ENCODE data around the gene ZNF185. TPM values are rescaled to one million over a fixed set of nuclear protein-coding genes. Genes with fewer than 3 reads are reported as not detected.
A peak's percentile ranks its signal among the peaks of the same experiment; 100 is the strongest.
"Not testable (repeated sequence)": the region's sequence is repeated elsewhere in the genome, so short reads cannot be mapped to it uniquely, and the experiment has no call there.

ZNF185 gene
- total and polyA plus RNA-seq, 4 donors = 3.7 to 8.9 (median 7.5) TPM

DNA sequence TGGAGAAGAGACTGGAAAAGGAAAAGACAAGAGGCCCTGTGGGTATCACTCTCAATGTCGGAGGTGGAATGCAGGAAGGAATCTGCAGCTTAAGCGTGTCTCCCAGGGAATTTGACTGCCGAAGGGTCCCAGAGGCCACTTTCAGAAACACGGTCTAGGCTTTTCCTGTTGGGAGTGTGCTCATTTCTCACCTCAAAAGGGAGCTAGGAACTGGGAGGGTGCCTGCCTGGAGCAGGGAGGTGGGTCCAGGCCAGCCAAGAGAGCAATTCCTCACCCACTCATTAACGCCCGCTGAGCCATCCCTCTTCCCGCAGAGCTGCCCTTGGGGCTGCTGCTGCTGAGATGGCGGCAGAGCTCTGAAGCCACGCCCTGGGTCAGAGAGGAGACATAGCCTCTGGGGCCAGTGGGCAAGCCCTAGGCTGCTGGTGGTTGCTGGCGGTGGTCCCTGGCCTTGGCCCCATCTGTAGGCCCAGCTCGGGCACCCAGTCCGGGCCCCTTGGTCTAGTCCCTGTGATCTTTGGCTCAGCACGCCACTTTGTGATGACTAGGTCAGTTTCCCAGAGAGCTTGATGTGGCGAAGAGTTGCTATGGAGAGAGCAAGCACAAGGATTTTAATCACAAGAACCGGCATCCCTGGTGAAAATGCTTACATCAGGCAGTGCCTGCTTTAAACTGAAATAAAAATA lies 4.1 kb downstream of the ZNF185 start:
- no peak overlapping the region for H3K27ac ChIP-seq (ENCODE audit: low read depth, low read length)
- H3K4me1 ChIP-seq (ENCODE audit: control insufficient read depth, insufficient read depth, low read length) = peaks cover 38% of the 10 kb centered on the region
- 48% methylated on average over 9 of the region's 15 CpGs for WGBS (ENCODE audit: insufficient coverage)
- DNase-seq (ENCODE audit: low read depth in 4 of 6, low spot score in 6 of 6) = peak in 1 of 6 donors; percentile 2
- no peaks in the 10 kb centered on the region for H3K36me3 ChIP-seq (ENCODE audit: control insufficient read depth, insufficient read depth, low read length)
- H3K27me3 ChIP-seq (ENCODE audit: control insufficient read depth, insufficient read depth, low read length) = peaks cover 6% of the 10 kb centered on the region
- no peak overlapping the region for H3K4me3 ChIP-seq (ENCODE audit: low read depth, low read length)
- no peaks in the 10 kb centered on the region for H3K9me3 ChIP-seq (ENCODE audit: control insufficient read depth, insufficient read depth, low read length)

- H3K27me3 ChIP-seq (ENCODE audit: control insufficient read depth, insufficient read depth, low read length) = peaks cover 6% of the 10 kb centered on the region
- no peak for DNase-seq (ENCODE audit: low read depth in 4 of 6, low spot score in 6 of 6)
- H3K27ac ChIP-seq (ENCODE audit: low read depth, low read length) = no peak overlapping the region
- no peak overlapping the region for H3K4me3 ChIP-seq (ENCODE audit: low read depth, low read length)
- peaks cover 42% of the 10 kb centered on the region for H3K4me1 ChIP-seq (ENCODE audit: control insufficient read depth, insufficient read depth, low read length)
- H3K36me3 ChIP-seq (ENCODE audit: control insufficient read depth, insufficient read depth, low read length) = no peaks in the 10 kb centered on the region
- 97% methylated on average over 3 of the region's 4 CpGs for WGBS (ENCODE audit: insufficient coverage)
- H3K9me3 ChIP-seq (ENCODE audit: control insufficient read depth, insufficient read depth, low read length) = no peaks in the 10 kb centered on the region
These were observed 4.6 kb downstream of the ZNF185 start for GRCh38 chrX:152902502-152902820.

DNA sequence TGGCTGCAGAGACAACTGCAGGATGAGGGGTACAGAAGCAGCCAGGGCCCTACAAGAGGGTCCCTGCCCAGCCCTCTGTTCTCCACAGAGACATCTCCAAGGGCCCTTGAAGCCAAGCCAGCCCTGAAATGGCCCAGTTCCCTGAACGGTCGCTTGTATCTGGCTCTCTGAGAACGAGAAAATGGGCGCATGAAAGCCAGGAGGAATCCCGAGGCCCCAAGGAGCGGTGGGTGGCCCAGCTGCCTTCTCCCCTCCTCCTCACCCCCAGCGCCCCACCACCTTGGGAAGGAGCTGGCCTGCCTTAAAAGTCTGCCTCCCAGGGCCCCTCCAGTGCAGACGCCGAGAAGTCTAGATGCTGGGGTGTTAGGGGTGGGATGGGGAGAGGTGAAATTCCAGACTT lies 5.7 kb downstream of the ZNF185 start:
- Histone ChIP-seq H3K9me3 (ENCODE audit: control insufficient read depth, insufficient read depth, low read length) (no peaks in the 10 kb centered on the region), H3K4me3 (ENCODE audit: low read depth, low read length) (no peak overlapping the region), H3K4me1 (ENCODE audit: control insufficient read depth, insufficient read depth, low read length) (peaks cover 33% of the 10 kb centered on the region), H3K27me3 (ENCODE audit: control insufficient read depth, insufficient read depth, low read length) (peaks cover under 1% of the 10 kb centered on the region), H3K27ac (ENCODE audit: low read depth, low read length) (no peak overlapping the region), H3K36me3 (ENCODE audit: control insufficient read depth, insufficient read depth, low read length) (no peaks in the 10 kb centered on the region)
- WGBS (ENCODE audit: insufficient coverage) = 58% methylated on average over 6 of the region's 9 CpGs
- DNase-seq (ENCODE audit: low read depth in 4 of 6, low spot score in 6 of 6) = no peak

DNA sequence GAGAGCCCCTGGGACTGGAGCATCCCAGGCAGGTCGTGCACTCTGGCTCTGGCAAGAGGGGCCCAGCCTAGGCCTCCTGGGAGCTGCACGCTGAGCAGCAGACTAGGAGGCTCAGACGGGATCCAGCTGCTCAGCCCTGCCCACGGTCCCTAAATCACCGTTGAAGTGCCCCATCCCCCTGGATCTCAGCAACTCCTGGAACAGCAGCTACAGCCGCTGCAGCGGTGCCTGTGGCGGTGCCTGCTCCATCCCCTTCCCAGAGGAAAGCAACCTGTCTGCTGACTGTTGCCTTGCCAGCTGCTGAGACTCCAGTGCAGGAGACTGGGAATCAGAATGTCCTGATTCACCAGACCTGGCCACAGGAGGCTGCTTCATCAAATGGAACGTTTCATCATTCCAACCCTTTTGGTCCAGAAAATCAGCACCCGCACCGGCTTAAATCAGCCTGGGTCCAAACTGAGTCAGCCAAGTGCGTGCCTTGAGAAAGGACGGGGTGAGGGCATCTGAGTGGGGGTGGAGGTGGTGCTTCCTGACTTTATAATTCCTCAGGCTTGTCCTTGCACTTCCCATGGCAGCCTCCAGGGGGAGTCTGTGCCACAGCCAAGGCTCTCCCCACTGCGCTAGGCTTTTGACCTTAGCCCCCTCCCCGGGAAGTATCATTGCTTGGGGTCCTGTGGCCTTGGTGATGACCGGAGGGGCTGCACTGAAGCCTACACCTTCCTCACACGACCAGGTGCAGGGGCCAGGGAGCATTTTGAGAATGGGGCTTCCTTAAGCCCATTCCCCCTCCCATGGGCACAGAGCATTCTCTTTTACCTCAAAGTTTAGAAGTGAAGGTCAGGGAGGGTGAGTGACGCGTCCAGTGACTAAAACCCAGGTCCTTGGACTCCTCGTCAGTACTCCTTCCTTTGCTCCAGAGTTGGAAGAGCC lies 6.5 kb downstream of the ZNF185 start:
- Histone ChIP-seq H3K9me3 (ENCODE audit: control insufficient read depth, insufficient read depth, low read length) (no peaks in the 10 kb centered on the region), H3K27me3 (ENCODE audit: control insufficient read depth, insufficient read depth, low read length) (no peaks in the 10 kb centered on the region), H3K4me3 (ENCODE audit: low read depth, low read length) (no peak overlapping the region), H3K36me3 (ENCODE audit: control insufficient read depth, insufficient read depth, low read length) (no peaks in the 10 kb centered on the region), H3K27ac (ENCODE audit: low read depth, low read length) (no peak overlapping the region), H3K4me1 (ENCODE audit: control insufficient read depth, insufficient read depth, low read length) (peaks cover 33% of the 10 kb centered on the region)
- peak in 3 of 6 donors; percentile 12 to 37 (median 35) for DNase-seq (ENCODE audit: low read depth in 4 of 6, low spot score in 6 of 6)
- WGBS (ENCODE audit: insufficient coverage) = 33% methylated on average over 18 of the region's 20 CpGs

DNA sequence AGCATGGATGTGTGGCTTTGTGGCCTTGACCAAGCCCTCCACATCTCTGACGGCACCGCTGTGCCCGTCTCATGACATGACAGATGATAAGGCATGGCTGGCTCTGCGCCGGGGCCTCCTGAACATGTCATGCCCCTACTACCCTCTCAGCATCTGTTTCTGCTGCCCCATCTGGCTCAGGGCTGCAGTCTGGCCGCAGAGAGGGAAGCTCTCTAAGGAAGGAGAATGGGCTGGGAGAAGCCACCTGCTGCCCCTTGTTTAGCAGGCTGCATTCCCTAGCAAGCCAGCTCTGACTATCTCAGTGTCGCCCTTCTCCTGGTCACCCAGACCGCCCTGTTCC lies 7.2 kb downstream of the ZNF185 start:
- Histone ChIP-seq H3K27ac (ENCODE audit: low read depth, low read length) (no peak overlapping the region), H3K27me3 (ENCODE audit: control insufficient read depth, insufficient read depth, low read length) (no peaks in the 10 kb centered on the region), H3K9me3 (ENCODE audit: control insufficient read depth, insufficient read depth, low read length) (no peaks in the 10 kb centered on the region), H3K4me3 (ENCODE audit: low read depth, low read length) (no peak overlapping the region), H3K36me3 (ENCODE audit: control insufficient read depth, insufficient read depth, low read length) (no peaks in the 10 kb centered on the region), H3K4me1 (ENCODE audit: control insufficient read depth, insufficient read depth, low read length) (peaks cover 33% of the 10 kb centered on the region)
- WGBS (ENCODE audit: insufficient coverage) = 74% methylated on average over 7 of the region's 8 CpGs
- no peak for DNase-seq (ENCODE audit: low read depth in 4 of 6, low spot score in 6 of 6)

DNA sequence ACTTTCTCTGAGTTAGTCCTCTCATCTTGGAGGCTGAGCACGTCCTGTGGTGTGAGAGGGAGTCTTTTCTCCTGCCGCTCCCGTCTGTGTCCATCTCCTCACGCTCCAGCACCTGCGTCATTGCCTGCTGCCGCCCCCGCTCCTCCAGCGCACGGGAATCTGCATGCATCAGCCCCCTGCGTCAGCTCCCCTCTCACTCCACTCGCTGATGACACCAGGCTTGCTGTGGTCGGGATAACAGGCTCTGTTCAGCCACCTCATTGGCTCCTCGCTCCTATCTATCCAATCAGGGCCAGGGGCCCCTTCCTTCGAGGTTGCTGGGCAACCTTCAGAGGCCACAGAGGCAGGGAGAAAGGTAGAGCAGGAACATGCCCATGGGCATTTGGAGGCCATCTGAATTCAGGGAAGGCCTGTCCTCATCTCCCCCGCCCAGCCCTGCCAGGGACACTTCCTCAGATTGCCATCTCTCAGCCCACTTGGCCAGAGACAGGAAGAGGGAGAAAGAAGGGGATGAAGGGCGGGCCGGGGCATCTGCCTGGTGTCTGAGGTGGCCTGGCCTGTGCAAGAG lies 9.3 kb downstream of the ZNF185 start:
- Histone ChIP-seq H3K36me3 (ENCODE audit: control insufficient read depth, insufficient read depth, low read length) (no peaks in the 10 kb centered on the region), H3K27ac (ENCODE audit: low read depth, low read length) (no peak overlapping the region), H3K9me3 (ENCODE audit: control insufficient read depth, insufficient read depth, low read length) (no peaks in the 10 kb centered on the region), H3K4me1 (ENCODE audit: control insufficient read depth, insufficient read depth, low read length) (peaks cover 29% of the 10 kb centered on the region), H3K27me3 (ENCODE audit: control insufficient read depth, insufficient read depth, low read length) (no peaks in the 10 kb centered on the region), H3K4me3 (ENCODE audit: low read depth, low read length) (no peak overlapping the region)
- peak in 4 of 6 donors; percentile 23 to 78 (median 36) for DNase-seq (ENCODE audit: low read depth in 4 of 6, low spot score in 6 of 6)
- WGBS (ENCODE audit: insufficient coverage) = 39% methylated on average over 16 of the region's 17 CpGs

- H3K27me3 ChIP-seq (ENCODE audit: control insufficient read depth, insufficient read depth, low read length) = no peaks in the 10 kb centered on the region
- 82% methylated on average over 14 of the region's 14 CpGs for WGBS (ENCODE audit: insufficient coverage)
These were observed 10.6 kb downstream of the ZNF185 start for GRCh38 chrX:152908486-152908885.

DNA sequence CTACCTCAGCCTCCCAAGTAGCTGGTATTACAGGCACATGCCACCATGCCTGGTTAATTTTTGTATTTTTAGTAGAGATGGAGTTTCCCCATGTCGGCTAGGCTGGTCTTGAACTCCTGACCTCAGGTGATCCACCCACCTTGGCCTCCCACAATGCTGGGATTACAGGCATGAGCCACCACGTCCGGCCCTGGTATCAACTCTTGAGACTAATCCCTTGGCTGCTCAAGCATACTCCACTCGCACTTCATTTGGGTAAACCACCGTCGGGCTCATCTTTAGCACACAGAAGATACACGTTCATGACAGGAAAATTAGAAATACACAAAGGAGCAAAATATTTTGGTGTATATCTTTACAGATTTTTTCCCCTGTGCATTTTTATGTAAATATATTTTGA lies 12.2 kb downstream of the ZNF185 start:
- DNase-seq (ENCODE audit: low read depth in 4 of 6, low spot score in 6 of 6); H3K27ac ChIP-seq (ENCODE audit: low read depth, low read length); H3K9me3 ChIP-seq (ENCODE audit: control insufficient read depth, insufficient read depth, low read length); H3K4me3 ChIP-seq (ENCODE audit: low read depth, low read length); H3K27me3 ChIP-seq (ENCODE audit: control insufficient read depth, insufficient read depth, low read length); H3K36me3 ChIP-seq (ENCODE audit: control insufficient read depth, insufficient read depth, low read length): not testable (repeated sequence)
- 69% methylated on average over 3 of the region's 7 CpGs for WGBS (ENCODE audit: insufficient coverage)
- H3K4me1 ChIP-seq (ENCODE audit: control insufficient read depth, insufficient read depth, low read length) = peaks cover 12% of the 10 kb centered on the region

More at GRCh38 chrX:152908486-152908885, 10.6 kb downstream of the ZNF185 start:
- Histone ChIP-seq H3K4me3 (ENCODE audit: low read depth, low read length) (no peak overlapping the region), H3K27ac (ENCODE audit: low read depth, low read length) (no peak overlapping the region), H3K9me3 (ENCODE audit: control insufficient read depth, insufficient read depth, low read length) (no peaks in the 10 kb centered on the region), H3K4me1 (ENCODE audit: control insufficient read depth, insufficient read depth, low read length) (peaks cover 23% of the 10 kb centered on the region), H3K36me3 (ENCODE audit: control insufficient read depth, insufficient read depth, low read length) (no peaks in the 10 kb centered on the region)
- no peak for DNase-seq (ENCODE audit: low read depth in 4 of 6, low spot score in 6 of 6)

DNA sequence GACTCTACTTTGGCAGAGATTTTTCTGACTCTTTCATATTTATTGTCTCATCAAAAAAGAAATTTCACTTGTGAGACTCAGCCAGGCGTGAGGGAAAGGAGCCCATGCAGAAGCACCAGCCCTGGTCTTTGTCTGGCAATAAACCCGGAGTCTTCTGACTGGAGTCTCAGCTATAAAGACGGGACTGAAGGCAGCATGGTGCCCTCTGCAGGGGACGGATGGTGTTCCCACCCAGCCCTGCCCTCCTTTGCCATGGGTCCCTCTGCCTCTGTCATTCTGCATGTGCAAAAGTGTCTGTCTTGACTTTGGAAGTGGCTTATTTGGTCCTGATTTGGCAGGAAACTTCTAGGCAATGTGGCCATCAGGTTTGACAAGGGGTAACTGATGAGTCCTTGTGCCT lies 14.2 kb downstream of the ZNF185 start:
- H3K4me1 ChIP-seq (ENCODE audit: control insufficient read depth, insufficient read depth, low read length) = peaks cover 11% of the 10 kb centered on the region
- 53% methylated on average over 4 of the region's 4 CpGs for WGBS (ENCODE audit: insufficient coverage)
- H3K4me3 ChIP-seq (ENCODE audit: low read depth, low read length) = no peak overlapping the region
- H3K27ac ChIP-seq (ENCODE audit: low read depth, low read length) = no peak overlapping the region
- DNase-seq (ENCODE audit: low read depth in 4 of 6, low spot score in 6 of 6) = no peak
- no peaks in the 10 kb centered on the region for H3K27me3 ChIP-seq (ENCODE audit: control insufficient read depth, insufficient read depth, low read length)
- no peaks in the 10 kb centered on the region for H3K9me3 ChIP-seq (ENCODE audit: control insufficient read depth, insufficient read depth, low read length)
- H3K36me3 ChIP-seq (ENCODE audit: control insufficient read depth, insufficient read depth, low read length) = no peaks in the 10 kb centered on the region
